Activated T-cell treated with anti-CD3 and anti-CD28 coated beads, Interleukin-2, amount 50 U/mL, for 1 hour (primary cell): ENCODE data around the gene FAM20C.

Experiments used
- DNase-seq: peaks from one replicate; pipeline ENCODE4 v3.0.0-alpha.2; 2020

The FAM20C gene

DNA sequence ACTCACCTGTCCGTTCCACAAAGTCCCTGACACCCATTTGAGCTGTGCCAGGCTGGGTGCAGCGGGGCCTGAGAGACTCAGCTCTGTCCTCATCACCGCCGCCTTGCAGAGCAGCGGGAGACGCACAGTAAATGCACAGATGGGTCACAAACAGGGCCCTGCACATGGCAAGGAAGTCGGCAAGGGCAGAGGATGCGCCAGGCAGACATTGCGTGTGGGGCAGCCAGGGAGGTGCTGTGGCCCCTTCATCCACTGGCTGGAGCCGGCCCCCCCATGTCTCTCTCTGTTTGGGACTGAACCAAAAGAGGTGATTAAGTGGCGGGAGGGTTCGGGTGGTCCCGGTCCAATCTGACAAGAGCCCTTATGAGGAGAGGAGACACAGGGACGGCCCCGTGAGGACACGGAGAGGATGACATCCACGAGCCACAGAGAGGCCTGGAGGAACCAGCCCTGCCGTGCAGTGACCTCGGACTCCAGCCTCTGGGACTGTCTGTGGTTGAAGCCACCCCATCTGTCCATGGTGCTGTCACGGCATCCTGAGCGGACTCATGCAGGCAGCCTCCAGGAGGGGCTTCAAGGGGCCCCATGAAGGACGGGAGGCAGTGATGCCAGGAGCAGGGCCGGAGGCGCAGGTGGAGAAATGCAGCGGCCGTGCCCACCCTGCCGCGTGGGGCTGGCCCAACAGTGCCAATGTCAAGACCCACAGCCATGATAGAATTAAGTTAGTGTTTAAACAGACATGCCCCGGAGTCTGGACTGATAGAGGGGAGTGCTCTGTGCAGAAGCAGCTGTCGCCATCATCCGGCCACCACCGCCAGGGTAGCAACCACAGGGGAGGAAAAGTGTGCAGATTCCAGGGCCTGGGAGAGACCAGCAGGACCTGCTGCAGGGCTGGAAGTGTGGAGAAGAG is 69.2 kb downstream of the FAM20C start:
- DNase-seq, result no peak

DNA sequence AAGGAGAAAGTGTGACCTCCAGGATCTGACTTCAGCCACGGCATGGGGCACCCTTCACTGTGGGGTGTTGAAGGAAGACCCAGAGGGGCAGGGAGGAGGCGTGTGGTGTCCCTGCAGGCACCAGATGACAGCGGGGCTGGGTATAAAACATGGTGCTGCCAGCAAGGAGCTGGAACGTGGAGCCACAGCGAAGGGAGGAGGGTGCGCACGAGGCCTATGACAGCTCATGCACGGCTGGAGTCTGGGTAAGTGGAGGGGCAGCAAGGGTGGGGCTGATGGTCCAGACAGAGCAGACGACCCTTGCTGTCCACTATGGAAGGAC is 69.8 kb downstream of the FAM20C start:
- DNase-seq, result no peak

DNA sequence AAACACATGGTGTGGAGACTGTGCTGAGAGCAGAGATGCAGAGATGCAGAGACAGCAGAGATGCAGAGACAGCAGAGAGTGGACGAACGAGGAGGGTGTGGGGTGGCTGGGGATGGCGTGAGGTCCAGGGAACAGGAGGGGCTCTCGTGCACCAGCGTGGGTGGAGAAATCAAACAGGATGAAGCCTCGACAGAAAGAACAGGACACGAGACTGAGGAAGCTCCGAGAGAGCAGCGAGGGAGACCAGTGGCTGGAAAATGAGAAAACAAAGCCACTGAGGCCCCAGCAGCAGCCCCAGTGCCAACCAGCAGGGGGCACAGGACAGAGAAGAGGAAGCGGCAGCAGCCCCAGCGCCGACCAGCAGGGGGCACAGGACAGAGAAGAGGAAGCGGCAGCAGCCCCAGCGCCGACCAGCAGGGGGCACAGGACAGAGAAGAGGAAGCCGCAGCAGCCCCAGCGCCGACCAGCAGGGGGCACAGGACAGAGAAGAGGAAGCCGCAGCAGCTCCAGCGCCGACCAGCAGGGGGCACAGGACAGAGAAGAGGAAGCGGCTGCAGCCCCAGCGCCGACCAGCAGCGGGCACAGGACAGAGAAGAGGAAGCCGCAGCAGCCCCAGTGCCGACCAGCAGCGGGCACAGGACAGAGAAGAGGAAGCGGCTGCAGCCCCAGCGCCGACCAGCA is 70.4 kb downstream of the FAM20C start:
- DNase-seq, result peak; percentile 63

DNA sequence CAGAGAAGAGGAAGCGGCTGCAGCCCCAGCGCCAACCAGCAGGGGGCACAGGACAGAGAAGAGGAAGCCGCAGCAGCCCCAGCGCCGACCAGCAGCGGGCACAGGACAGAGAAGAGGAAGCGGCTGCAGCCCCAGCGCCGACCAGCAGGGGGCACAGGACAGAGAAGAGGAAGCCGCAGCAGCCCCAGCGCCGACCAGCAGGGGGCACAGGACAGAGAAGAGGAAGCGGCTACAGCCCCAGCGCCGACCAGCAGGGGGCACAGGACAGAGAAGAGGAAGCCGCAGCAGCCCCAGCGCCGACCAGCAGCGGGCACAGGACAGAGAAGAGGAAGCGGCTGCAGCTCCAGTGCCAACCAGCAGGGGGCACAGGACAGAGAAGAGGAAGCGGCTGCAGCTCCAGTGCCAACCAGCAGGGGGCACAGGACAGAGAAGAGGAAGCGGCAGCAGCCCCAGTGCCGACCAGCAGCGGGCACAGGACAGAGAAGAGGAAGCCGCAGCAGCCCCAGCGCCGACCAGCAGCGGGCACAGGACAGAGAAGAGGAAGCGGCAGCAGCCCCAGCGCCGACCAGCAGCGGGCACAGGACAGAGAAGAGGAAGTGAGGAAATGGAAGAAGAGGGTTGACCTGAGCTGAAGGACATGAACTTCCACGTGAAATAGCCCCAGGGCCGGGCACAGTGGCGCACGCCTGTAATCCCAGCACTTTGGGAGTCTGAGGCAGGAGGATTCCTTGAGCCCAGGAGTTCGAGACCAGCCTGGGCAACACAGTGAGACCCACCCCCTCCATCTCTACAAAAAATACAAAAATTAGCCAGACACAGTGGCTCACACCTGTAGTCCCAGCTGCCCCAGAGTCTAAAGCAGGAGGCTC is 71.3 kb downstream of the FAM20C start:
- DNase-seq, result peak; percentile 44

DNA sequence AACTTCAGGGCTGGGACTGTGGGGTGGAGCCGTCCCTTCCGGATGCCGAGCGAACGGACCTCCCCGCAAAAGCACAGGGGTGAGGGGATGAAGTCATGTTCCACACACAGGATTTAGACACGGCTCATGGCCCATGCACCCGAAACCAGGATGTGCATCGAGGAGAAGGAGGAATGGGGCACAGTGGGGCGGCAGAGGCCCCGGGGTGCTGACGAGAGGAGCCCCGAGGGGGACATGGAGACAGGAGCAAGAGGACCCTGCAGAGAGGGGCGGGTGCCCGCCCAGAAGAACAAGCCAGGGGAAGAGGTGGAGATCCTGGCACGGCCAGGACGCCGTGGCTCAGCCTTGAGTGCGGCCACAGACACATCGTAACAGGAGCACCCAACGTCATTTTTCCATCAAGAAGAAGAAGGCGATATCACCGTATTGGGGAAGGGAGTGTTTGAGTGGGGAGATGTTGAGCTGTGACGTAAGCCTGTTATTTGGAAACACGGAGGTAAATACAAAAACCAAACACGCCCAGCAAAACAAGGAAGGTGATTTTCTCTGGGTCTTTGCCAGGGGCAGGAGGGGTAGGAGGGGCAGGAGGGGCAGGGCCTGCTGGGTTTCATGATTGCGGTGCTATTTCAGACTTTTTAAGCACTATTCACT is 72.3 kb downstream of the FAM20C start:
- DNase-seq, result no peak

DNA sequence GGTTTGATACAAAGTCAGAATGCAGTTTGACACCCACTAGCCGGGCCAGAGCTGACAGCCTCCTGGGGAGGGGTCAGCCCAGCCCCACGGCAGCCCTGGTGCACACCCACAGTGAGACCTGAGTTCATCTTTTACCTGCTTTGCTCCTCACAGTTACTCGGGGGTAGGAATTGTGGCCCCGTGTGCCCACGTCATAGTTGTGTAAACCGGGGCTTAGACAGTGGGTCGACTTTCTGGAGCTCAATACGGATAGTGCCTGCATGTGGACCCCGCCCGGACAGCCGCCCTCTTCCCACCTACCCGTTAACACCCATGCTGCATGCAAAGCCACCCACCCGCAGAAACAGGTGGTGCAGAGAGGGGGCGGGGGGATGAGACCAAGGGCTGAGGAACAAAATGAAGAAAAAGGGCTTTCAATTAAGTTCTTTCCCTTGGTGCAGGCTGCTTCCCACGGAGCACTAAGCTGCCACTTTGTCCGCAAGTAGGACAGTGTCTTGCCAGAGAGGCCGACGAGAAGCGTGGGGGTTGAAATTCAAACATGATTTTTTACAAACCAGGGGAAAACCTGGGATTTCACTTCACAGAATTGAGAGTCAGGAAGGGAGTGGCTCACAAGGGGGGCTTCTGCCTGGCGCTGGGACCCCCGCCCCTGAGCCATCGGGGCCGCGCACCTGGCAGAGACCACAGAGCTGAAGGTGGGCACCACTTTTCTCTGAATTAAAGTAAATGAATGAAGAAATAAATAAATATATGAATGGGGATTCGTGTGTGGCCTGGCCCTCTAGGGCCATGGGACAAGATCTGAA is 73.0 kb downstream of the FAM20C start:
- no peak for DNase-seq

DNA sequence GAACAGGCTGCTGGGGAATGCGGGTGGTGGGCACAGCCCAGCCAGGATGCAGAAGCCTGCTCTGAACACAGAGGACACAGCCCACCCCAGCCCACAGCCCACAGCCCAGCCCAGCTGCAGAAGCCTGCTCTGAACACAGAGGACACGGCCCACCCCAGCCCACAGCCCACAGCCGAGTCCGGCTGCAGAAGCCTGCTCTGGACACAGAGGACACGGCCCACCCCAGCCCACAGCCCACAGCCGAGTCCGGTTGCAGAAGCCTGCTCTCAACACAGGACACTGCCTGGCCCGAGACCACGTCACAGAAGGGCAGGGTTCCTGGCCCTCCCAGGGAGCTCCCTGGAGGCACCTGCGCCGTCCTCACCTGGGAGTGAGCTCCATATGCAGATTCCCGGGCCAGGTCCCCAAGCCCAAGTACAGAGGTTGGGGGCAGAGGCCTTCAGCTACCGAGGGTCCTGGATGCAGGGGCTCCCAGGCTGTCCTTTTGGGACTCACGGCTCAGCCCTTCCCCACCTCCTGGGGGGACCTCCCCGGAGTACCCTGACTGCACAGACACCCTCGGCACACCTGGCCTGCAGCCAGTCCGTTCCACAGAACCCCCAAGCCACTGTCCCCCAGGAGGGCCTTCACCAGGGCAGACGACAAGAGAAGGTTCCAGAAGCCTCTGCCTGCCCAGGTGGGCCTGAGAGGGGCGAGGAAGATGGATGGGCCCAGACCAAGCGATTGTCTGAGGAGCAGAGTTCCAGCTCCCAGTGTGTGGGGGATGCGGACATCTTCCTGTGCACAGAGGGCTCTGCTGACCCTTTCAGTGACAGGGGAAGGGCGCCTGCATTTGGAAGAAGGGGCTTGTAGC is 73.9 kb downstream of the FAM20C start:
- DNase-seq, result no peak

DNA sequence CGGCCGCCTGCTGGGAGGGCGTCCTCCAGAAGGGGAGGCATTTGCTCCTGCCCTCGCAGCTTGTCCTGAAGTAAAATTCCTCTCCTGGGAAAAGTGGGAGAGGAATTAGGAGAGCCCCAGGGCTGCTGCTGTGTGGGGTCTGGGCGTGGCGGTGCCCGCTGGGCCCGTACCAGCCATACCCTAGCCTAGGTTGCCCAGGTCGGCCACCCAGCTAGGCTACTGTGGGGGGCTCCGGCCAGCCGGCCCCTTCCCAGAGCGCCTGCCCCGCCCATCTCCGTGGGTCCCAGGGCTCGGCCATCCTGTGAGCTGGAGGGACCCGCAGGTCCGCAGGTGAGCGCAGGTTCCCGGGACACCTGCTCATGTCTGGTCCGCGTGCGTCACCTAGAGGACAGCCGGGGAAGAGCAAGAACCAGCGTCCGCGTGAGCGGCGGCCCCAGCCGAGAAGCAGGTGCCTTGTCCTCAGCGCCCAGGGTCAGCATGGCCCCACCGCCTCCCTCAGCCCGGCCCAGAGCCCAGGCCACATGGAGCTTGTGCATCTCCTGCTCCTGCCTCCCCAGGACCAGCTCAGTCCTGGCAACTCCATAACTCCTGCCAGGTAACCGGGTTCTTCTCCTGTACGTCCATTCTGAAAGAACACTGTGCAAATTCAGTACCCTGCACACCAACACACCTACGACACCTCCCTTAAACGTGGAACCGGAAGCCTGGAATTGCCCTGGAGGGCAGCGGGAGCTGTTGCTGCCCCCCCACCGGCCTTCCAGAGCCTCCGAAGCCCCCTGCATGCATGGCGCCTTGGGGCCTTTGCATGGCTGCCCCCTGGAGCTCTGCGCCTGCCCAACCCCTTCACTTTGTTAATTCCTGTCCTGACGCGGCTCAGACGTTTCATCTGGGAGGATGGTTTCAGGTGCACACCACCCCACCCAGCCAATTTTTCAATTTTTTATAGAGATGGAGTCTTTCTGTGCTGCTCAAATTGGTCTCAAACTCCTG is 74.8 kb downstream of the FAM20C start:
- no peak for DNase-seq

DNA sequence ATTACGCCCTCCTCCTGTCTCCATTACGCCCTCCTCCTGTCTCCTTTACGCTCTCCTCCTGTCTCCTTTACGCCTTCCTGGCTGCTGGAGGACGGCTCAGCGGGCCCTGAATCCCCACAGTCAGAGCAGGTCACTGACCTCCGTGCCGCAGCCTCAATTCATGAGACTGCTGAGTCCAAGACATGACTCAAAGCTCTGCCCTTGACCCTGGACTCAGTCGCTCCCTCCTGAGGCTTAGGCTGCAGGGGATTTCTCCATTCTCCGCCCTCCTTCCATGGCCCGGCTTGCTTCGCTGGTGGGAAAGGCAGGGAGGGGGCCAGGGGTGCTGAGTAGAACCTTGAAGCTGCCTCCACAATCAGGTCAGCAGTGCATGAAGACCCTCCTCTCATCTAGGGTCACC is 76.6 kb downstream of the FAM20C start:
- no peak for DNase-seq

DNA sequence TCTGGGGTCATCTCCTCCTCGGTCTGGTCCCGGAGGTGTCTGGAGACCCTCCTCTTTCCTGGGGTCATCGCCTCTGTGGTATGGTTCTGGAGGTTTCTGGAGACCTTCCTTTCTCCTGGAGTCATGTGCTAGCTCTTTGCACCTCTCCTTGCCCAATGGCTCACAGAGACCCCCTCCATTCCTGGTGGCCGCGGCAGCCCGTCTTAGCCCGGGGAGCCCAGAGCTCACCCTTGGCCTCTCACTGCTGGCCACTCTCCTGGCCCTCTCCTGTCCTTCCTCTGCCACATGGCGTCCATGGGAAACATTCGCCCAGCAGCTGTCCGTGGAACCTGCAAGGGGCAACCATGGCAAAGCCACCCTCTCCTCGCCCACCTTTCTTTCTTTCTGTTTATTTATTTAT is 77.3 kb downstream of the FAM20C start:
- no peak for DNase-seq

DNA sequence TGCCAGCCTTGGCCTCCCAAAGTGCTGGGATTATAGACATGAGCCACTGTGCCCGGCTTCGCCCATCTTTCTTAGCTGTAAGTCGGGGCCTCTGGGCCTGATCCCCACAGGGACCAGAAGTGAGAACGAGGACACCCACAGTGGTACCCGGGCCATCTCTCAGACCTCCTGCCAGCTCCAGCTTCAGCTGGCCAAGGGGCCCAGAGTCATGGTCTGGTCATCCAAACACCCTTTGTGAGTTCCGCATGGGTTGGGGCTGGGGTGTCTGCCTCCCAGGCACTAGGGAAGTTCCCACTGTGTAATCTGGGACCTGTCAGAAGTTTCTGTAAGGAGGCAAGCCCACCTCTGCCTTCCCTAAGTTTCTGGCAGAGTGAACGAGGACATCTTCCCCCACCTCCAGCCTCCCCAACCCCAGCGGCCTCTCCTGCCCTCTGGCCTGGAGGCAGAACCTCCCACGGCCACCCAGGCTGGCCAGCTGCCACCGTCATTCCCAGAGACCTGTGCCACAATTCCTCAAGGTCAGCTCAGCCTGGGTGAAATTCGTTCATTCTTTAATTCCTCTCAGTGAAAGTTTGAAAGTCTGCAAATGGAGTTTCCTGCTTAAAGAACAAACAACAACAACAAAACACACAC is 78.1 kb downstream of the FAM20C start:
- DNase-seq, result no peak

DNA sequence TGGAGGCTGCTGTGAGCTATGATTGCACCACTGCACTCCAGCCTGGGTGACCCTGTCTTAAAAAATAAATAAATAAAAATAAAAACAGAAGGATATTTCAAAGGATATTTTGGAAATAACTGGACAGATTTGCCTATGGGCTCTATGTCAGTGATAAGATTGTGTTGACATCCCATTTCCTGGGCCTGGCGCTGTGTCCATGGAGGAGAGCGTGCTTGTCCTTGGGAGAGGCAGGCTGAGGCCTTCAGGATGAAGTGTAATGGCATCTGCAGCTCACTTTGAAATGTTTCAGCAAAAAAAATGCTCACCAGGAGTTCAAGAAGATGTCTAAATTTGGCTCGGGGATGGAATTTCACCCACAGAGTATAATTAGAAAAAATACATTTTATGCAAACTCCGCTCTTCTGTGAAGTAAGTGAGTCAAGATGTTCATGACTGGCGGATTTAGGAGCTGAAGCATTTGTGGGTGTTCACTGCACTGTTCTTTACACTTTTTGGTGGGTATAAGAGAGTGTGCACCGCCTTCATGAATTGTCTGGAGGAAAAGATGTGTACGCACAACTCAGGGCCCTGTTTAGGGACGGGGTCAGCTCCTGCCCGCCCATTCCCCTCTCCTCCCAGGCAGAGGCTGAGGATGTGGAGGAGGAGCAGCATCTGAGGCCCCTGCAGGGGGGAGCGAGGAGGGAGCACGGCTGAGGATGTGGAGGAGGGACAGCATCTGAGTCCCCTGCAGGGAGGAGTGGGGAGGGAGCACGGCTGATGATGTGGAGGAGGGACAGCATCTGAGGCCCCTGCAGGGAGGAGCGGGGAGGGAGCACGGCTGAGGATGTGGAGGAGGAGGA is 79.1 kb downstream of the FAM20C start:
- DNase-seq, result no peak

DNA sequence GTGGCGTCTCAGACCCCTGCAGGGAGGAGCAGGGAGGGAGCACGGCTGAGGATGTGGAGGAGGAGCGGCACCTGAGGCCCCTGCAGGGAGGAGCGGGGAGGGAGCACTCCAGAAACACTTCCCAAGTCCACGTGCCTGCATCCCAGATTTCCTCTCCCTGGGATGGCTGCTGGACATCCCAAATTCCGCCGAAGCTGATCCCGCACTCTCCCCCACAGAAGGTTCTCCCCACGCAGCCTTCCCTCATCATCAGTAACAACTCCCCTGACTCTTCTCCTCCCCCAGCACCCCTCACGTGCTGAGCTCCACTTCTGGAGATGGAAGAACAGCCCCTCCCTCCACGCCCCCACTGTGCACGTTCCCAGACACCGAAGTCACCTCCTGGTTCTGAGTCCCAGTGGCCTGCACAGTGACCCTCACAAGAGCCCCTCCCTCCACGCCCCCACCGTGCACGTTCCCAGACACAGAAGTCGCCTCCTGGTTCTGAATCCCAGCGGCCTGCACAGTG is 79.8 kb downstream of the FAM20C start:
- no peak for DNase-seq

DNA sequence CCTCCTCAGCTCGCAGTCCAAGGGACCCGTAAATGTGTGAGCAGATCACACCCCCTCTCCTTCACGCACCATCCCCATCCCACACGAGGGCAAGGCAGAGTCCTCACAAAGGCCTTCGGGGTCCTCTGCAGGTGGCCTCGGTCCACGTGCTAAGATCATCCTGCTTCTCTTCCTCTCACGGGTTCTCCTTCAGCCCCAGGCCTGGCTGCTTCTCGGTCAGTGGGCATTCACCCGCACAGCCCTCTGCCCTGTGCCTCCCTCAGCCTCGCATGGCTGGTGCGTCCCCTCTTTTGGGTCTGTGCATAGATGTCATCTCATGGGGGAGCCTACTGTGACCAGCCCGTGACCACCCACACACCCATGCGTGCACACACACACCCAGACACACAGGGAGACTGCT is 80.3 kb downstream of the FAM20C start:
- no peak for DNase-seq

DNA sequence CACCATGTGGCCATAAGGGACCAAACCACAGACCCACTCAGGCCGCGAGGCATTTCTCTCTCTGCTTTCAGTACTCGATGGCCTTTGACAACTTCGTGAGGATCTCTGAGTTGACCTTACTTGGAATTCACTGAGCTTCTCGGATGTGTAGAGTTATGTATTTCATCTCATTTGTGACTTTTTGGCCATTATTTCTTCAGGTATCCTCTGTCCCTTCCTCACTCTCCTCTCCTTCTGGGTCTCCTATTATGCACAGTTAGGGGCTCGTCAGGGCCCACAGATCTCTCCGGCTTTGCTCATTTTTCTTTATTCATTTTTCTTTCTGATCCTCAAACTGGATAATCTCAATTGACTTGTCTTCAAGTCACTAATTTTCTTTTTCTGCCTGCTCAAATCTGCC is 81.0 kb downstream of the FAM20C start:
- DNase-seq, result no peak

DNA sequence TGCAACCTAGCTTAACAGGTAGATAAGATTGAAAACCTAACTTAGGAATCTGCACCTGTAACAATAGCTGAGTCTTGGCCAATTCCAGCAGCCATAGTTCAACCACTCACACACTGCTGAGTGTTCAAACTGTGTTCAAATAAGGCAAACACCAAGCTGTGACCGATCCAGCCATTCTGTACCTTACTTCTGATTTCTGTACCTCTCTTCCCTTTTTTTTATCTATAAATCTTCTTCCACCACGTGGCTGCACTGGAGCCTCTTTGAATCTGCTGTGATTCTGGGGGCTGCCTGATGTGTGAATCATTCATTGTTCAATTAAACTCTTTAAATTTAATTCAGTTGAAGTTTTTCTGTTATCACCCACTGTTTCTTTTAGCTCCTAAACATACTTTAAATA is 81.9 kb downstream of the FAM20C start:
- no peak for DNase-seq

DNA sequence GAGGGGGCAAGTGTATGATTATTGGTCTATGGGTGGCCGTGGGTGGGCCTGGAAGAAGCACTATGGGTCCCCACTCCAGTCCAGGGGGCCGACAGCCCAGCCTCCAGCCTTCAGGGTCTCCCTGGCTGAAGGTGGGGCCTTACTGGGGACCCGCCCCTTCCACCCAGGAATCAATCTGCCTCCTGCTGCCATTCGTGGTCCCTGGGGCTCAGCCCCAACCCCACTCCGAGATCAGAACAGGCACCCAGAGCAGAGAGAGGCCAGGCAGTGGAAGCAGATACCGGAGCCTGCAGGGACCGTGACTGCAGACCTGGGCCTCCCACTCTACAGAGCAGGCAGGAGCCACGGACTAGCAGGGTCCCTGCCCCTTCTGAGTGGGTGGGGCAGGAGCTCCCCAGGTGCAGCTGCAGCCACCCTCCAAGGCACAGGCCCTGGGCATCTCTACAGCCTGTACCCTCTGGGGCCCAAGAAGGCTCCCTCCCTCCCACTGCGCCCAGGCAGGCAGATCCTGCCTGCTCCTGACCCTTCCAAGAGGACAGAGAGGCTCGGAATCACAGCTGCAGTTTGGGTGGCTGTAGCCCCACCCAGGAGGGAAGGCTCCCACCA is 84.0 kb downstream of the FAM20C start:
- DNase-seq, result no peak

DNA sequence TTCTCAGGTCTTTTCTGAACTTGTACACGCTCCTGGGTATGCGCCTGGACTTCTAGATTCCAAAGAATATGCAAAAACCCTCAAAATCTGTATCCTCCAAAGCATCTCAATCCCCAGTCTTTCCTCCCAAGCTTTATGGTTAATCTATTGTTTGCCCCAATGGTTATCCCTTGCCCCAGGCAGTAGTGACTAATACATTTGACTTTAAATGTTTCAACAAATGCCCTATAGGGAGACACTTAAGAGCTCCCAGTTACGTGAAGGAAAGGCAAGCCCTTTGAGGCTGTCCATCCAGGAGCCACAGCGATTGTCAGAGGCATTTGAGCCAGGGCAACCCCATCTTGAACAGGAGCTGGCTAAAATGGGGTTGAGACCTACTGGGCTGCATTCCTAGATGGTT is 84.9 kb downstream of the FAM20C start:
- DNase-seq, result no peak
